Osteoblast (primary cell): Measurements from ENCODE around the gene SP140L. TPM values are rescaled to one million over a fixed set of nuclear protein-coding genes. Genes with fewer than 3 reads are reported as not detected.
"Not testable (repeated sequence)": the region's sequence is repeated elsewhere in the genome, so short reads cannot be mapped to it uniquely, and the experiment has no call there.

Source experiments
- DNase-seq: peaks from one replicate; pipeline ENCODE4 v3.0.0; 2011; ENCODE audit warnings: low spot score, mixed read lengths; ENCODE audit not compliant: insufficient read length; ENCODE audit errors: missing footprints
- H2AFZ ChIP-seq: 2 replicates; pipeline ENCODE4 v1.6.0; 2011; ENCODE audit warnings: mild to moderate bottlenecking, low read length
- H3K27ac ChIP-seq: 2 replicates; pipeline ENCODE4 v1.5.1; 2011; ENCODE audit warnings: mild to moderate bottlenecking, low read depth, low read length, moderate library complexity
- H3K27me3 ChIP-seq: 2 replicates; pipeline ENCODE4 v1.6.0; 2012; ENCODE audit warnings: mild to moderate bottlenecking, control low read depth, inconsistent platforms, low read length, moderate library complexity; ENCODE audit not compliant: insufficient read depth
- H3K36me3 ChIP-seq: 2 replicates; pipeline ENCODE4 v1.5.1; 2011; ENCODE audit warnings: mild to moderate bottlenecking, low read length, control low read depth, moderate library complexity; ENCODE audit not compliant: insufficient read depth
- H3K4me1 ChIP-seq: 2 replicates; pipeline ENCODE4 v1.5.1; 2011; ENCODE audit warnings: mild to moderate bottlenecking, low read length, control low read depth, moderate library complexity; ENCODE audit not compliant: insufficient read depth
- H3K4me2 ChIP-seq: 2 replicates; pipeline ENCODE4 v1.6.0; 2011; ENCODE audit warnings: mild to moderate bottlenecking, low read length; ENCODE audit not compliant: insufficient read depth
- H3K4me3 ChIP-seq: fragments of 200-600 bp; sonication (generic); 3 replicates; pipeline ENCODE4 v1.5.1; 2012; ENCODE audit warnings: mild to moderate bottlenecking, low read length, inconsistent platforms; ENCODE audit not compliant: insufficient read depth
- H3K79me2 ChIP-seq: 2 replicates; pipeline ENCODE4 v1.6.0; 2012; ENCODE audit warnings: mild to moderate bottlenecking, low read length, control low read depth, inconsistent platforms; ENCODE audit not compliant: insufficient read depth
- H3K9me3 ChIP-seq: 2 replicates; pipeline ENCODE4 v1.5.1; 2011; ENCODE audit warnings: low read depth, low read length, control low read depth
- H4K20me1 ChIP-seq: 2 replicates; pipeline ENCODE4 v1.6.0; 2012; ENCODE audit warnings: mild to moderate bottlenecking, low read length, control low read depth; ENCODE audit not compliant: insufficient read depth
- CTCF ChIP-seq: IDR thresholded peaks from 2 replicates; pipeline ENCODE4 v1.5.1; 2011; ENCODE audit warnings: mild to moderate bottlenecking, low read depth, low read length, moderate library complexity; ENCODE audit errors: extremely low read depth
- total RNA-seq: library from RNA; depleted of rRNA; stranded (reverse); fragments of >200 nt; gene quantifications from 2 replicates; pipeline ENCODE4 v1.2.3, GENCODE V29; 2012

SP140L gene
- total RNA-seq, 1 donor, result 15.6 TPM

- no peak overlapping the region for H2AFZ ChIP-seq
- no peak for DNase-seq
- TF ChIP-seq CTCF, result no peak
Measured at GRCh38 chr2:230400454-230400853, 73.5 kb downstream of the SP140L start.

DNA sequence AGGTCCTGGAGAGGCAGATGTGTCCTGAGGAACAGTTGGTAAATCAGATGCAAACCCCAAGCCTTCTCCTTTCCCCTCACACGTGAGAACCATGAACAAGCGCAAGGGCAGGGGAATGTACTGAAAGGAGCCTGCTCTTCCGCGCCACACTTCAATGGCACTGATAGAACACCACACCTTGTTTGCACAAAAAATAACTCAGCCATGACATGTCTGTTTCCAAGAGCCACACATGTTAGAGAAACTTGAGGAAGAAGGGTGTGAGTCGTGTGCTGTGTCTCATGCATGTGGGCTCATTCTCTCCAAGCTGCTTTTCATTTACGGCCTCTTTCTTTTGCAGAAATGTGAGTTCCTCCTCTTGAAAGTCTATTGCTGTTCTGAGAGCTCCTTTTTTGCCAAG lies 74.0 kb downstream of the SP140L start:
- H3K27ac ChIP-seq, H3K4me2 ChIP-seq, H3K4me3 ChIP-seq, H4K20me1 ChIP-seq, H3K9me3 ChIP-seq, H2AFZ ChIP-seq, H3K4me1 ChIP-seq, H3K79me2 ChIP-seq, DNase-seq, H3K36me3 ChIP-seq, H3K27me3 ChIP-seq: not testable (repeated sequence)

More at GRCh38 chr2:230400454-230400853, 73.5 kb downstream of the SP140L start:
- H3K27ac ChIP-seq, result no peak overlapping the region
- H3K27me3 ChIP-seq, result no peaks in the 10 kb centered on the region
- peaks cover 10% of the 10 kb centered on the region for H3K36me3 ChIP-seq
- H3K4me3 ChIP-seq, result no peak overlapping the region
- no peaks in the 10 kb centered on the region for H3K9me3 ChIP-seq
- H4K20me1 ChIP-seq, result no peaks in the 10 kb centered on the region
- no peak overlapping the region for H3K4me2 ChIP-seq
- no peaks in the 10 kb centered on the region for H3K79me2 ChIP-seq
- H3K4me1 ChIP-seq, result no peaks in the 10 kb centered on the region

GRCh38 chr2:230403746-230404145 lies 76.8 kb downstream of the SP140L start:
- Histone ChIP-seq H3K4me2 (no peak overlapping the region), H3K27ac (no peak overlapping the region), H3K4me1 (peaks cover 10% of the 10 kb centered on the region), H3K27me3 (no peaks in the 10 kb centered on the region), H3K9me3 (no peaks in the 10 kb centered on the region), H3K79me2 (no peaks in the 10 kb centered on the region), H3K36me3 (peaks cover 13% of the 10 kb centered on the region), H2AFZ (no peak overlapping the region), H3K4me3 (no peak overlapping the region), H4K20me1 (no peaks in the 10 kb centered on the region)
- TF ChIP-seq CTCF, result no peak
- DNase-seq, result no peak

GRCh38 chr2:230405824-230406223 lies 78.8 kb downstream of the SP140L start:
- Histone ChIP-seq H4K20me1 (no peaks in the 10 kb centered on the region), H3K4me3 (no peak overlapping the region), H3K27ac (no peak overlapping the region), H3K79me2 (no peaks in the 10 kb centered on the region), H3K36me3 (peaks cover 13% of the 10 kb centered on the region), H3K4me2 (no peak overlapping the region), H3K9me3 (no peaks in the 10 kb centered on the region), H3K27me3 (no peaks in the 10 kb centered on the region), H2AFZ (no peak overlapping the region), H3K4me1 (peaks cover 13% of the 10 kb centered on the region)
- no peak for DNase-seq
- TF ChIP-seq CTCF, result no peak
